NCI-H1930 (cell line): ENCODE data around the gene PDIA5.

Source experiments
- DNase-seq, 2 experiments: peaks; one replicate each; lab custom pipeline; 2025; lab: John Stamatoyannopoulos, UW

Gene PDIA5

DNA sequence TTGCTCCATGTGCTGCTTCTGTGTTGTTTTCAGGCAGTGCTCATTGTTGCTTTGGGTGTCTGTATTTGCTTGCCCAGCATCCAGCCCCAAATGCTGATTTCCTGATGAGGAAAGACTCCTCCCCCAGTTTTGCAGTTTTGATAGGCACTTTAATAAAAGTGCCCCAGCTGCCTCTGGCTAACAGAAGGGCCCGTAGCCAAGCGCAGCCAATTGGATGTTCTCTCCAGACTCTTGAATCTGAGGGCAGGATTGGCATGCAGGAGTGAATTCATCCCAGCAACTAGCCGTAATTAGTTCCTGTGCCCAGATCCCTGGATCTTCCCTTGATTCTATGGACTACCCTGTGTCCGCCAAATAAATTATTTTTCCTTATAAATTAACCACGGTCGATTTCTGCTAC lies 24.4 kb upstream of the PDIA5 start:
- DNase-seq: no peak

DNA sequence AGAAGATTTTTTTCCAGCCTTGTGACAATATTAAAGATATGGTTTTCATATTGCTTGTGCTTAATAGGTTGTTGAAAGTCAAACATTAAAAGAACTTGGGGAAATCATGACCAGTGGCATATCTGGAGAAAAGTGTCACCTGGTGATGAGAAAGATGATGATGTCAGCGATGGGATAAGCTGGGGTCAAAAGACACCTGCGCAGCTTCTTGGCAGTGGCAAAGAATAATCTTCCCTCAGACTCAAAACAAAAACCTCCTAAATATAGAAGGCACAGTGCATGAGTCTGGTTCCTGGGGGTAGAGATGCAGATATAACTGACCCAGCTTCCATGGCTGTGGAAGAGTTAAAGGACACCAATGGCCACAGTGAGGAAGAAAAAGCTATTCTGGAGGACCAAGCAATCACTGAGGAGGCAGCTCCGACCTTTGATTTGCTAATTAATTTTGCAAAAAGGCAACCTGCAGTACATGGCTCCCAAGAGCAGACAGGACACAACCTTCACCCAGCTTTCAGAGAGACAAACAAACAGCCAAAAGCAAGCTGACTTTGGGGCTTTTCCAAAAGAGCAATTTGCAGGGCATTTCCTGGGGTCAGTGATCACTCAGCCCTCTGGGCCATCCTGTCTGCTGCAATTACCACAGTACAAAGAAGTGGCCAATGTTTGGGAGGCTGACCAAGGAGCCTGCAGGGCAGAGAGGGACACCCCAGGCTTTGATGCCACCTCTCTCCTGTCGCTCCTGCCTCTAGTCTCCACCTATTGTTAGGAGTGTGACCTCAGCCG lies 21.7 kb upstream of the PDIA5 start:
- DNase-seq: no peak

DNA sequence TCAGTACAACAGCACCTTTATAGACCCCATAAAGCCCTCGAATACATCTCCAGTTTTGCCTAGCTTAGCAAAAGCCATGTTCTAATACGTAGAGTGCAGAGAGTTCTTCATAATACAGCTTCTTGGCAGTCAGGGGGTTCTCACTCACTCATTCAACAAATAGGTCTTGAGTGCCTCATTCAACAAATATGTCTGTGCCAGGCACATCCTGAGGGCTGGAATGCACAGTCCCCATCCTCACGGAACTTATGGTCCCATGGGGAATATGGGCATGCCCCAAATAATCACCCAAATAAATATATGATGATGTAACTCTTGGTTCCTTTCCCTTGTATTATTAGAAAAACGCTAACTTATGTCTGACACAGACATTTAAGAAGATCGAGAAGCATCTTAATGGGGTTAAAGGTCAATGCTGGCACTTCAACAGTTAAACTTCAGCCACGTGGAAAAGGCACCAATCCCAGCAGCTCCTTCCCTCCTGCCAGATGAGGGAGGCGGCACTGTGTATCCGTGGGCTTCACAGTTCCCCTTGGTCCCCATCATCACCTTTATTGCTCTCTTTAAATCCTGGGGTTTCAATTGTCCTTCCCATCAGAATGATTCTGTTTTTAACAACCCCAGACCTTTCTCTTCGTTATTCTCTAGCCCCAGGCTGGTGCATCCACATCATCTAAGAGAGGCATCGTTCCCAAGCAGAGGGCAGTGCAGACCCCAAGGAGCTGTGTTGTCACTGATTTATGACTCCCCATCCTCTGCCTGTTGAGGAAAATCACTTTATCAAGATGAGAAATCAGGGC lies 20.4 kb upstream of the PDIA5 start:
- no peak for DNase-seq

DNA sequence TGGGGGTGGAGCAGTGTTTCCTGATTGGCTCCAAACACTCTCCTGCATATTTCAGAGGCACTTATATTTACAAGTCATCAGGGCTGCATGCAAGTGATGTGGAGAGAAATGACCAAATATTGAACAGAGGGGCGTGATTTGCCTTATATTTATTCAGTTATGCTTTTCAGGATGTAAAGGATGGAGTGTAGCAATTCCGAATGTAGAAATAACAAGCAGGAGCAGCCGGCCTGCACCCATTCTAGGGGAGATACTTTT lies 19.8 kb upstream of the PDIA5 start:
- DNase-seq: no peak

DNA sequence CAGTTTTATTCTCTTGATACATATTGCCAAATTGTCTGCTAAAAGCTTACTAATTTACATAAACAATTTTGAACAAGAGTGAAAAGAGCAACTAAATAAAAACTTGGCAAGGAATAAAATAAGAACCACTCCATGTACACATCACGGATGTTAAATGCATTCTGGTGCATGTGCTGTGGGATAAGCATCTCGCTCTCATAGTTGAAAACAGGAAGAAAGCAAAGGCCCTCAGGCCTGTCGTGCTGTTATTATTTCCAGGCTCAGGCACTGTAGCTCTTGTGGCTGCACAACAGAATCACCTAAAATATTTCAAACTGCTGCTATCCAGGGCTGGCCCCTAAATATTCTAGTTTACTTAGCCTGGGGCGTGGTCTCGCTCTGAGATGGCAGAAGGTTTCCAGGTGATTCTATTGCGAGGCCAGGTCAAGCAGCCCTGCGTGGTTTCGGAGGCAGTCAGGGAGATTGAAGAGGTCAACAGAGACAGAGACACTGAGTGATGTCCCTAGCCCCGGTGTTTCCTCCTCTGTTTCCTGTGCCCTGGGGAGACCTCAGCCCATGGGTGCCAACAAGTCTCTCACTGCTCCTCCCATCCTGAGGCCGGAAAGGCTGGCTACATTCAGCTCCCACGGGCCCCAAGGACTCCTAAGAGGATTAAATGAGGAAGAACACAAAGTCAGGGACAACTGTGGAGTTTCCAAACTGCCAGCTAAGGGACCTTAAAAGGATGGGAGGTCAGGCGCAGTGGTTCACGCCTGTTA lies 18.2 kb upstream of the PDIA5 start:
- no peak for DNase-seq

DNA sequence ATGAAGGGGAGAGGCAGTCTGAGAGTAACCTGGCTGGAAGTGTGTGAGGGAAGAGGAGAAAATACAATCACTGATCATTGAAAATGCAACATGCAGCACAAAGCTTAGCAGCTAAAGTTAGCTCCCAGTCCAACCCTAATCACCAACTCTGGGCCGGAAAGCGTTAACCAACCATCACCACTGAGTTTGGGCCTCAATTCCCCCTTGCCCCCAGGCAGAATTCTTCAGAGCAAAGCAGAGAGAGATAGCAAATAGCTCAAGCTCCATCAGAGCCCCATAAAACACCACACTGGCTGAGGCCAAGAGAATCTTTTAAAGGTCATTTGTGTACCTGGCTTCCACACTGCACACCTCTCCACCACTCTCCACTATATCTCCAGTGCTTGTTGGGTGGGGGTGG lies 16.2 kb upstream of the PDIA5 start:
- no peak for DNase-seq

DNA sequence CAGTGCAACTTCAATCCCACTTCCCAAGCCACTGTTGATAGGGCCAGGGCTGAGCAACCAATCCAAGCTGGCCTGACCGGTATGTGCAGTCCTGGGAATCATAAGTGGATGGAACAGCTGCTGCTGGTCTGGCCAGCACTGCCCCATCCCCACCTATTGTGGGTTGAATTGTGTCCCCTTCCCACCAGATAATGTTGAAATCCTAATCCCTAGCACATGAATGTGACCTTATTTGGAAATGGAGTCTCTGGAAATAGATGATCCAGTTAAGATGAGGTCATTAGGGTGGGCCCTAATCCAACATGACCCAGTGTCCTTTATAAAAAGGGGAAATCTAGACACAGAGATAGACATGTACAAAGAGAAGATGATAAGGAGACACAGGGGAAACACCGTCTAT lies 13.7 kb upstream of the PDIA5 start:
- no peak for DNase-seq

DNA sequence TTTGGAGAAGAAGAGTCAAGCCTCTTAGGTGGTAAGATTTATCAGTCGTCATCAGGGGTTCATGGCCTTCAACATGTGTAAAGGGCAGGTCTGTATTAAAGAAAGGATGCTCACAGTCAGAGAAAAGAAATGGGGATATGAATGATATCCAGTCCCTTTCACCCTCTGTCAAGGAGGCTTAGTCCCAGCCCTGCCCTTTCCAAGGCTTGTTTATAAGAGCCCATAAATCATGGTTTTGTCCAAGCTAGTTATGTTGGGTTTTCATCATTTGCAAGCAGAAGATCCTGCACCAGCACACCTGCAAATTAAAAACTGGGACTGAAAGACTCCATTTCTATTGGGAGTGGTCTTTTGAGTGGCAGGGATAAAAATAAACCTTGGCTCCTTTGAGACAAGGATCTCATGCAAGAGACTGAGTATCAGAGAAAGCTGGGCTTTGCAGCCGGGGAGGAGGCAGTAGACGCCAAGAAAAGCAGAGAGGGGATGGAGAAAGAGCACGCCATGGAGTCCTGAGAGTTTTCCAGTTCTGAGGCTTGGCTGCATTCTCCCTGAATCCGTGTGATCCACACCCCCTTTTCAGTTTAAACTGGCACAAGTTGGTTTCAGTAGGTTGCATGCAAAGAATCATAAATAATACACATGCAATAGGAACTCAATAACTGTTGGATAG lies 12.6 kb upstream of the PDIA5 start:
- DNase-seq: no peak

DNA sequence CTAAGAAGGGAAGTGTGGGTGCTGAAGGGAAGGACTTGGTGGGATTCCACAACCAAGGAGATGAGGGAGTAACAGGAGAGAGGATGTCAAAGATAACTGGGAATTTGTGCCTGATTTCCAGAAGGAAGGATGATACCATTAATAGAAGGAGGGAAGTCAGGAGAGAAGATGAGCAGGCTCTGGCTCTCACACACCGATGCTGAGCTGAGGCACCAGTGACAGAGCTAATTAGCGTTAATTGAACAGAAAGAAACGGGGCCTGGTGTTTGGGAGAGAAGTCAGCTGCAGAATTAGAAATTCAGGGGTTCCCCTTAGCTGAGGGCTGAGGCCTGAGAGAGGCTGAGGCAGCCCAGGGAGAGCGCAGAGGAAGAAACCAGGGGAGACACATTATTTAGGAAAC lies 11.9 kb upstream of the PDIA5 start:
- DNase-seq: no peak

DNA sequence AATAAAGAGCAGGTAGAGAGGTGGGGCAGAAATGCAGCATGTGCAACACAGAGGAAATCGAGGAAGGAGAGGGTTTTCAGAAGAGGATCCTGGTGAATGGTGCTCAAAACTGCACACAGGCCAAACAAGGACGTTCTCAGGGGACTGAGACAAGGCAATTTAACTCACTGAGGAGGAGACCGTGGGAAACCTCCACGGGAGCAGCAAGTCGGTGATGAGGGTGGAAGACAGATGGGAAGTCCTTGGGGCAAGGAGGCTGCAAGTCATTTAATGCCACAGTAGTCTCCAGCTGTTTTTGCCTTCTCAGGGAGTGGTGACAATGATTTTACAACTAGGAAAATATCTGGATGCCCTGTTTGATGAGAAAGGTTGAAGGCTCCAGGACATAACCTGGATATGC lies 11.5 kb upstream of the PDIA5 start:
- no peak for DNase-seq

DNA sequence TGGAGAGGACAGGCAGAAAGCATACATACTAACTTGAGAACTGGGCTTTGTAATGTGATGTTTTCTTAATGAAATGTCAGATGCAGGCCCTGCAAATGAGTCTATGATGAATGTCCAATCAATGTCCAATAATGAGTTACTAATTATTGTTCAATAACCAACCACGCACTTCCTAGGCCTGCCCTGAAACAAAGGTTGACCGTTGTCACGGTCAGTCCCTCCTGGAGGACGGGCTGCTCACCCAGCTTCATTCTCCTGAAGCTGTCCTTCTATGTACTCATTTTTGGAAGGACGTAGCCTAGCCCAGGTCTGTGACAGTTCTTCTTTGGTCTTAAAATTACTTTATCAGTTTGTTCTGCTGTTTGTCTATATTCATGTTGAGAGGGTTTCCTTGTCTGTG lies 8.3 kb upstream of the PDIA5 start:
- no peak for DNase-seq

DNA sequence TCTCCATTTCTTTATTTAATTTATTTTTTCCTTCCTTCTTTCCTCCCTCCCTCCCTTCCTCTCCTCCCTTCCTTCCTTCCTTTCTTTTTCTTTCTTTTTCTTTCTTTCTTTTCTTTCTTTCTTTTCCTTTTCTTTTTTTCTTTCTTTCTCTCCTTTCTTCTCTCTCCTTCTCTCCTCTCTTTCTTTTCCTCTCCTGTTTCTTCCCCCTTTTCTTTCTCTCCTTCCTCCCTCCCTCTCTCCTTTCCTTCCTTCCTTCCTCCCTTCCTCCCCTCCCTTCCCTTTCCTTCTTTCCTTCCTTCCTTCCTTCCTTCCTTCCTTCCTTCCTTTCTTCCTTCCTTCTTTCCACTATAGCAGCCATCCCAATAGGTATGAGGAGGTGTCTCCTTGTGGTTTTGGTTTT lies 6.8 kb upstream of the PDIA5 start:
- DNase-seq: no peak

DNA sequence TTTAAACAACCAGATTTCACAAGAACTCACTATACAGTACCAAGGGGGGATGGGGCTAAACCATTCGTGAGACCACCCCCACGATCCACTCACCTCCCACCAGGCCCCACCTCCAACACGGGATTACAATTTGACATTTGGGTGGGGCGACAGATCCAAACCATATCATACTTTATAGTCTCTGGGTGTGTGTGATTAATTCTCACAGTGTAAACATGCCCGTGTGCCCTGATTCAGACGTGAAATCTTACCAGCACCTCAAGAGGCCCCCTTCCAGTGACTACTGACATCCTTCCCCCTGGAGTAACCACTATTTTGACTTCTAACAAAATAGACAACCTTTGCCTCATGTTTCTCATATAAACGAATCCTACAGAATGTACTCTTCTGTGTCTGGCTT lies 5.0 kb upstream of the PDIA5 start:
- no peak for DNase-seq

DNA sequence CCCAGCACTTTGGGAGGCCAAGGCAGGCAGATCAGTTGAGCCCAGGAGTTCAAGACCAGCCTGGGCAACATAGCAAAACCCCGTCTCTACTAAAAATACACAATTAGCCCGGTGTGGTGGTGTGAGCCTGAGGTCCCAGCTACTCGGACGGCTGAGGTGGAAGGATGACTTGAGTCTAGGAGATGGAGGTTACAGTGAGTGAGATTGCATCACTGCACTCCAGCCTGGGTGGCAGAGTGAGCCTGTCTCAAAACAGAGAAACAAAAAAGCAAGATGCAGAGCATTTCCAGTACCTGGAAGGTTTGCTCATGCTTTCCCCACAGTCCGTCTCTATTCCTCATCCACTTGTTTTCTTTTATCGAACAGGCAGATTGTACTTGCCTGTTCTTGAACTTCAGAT lies 3.8 kb upstream of the PDIA5 start:
- no peak for DNase-seq

DNA sequence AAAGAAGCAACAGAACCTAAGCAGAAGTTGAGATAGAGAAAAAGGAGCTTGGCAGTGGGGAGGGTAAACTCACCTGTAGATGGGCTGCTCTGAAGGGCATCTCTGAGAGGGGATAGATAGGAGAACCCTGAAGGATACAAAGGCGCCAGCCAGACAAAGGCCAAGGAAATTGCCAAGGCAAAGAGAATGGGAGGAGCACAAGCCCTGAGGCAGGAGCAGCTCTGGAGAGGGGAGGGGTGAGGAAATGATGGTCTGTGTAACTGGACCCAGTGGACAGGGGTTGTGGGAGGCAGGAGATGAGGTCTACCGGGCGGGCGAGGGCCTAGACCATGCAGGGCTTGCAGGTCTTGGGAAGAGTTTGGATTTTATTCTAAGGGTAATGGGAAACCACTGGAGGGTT lies 2.3 kb upstream of the PDIA5 start:
- DNase-seq: no peak

DNA sequence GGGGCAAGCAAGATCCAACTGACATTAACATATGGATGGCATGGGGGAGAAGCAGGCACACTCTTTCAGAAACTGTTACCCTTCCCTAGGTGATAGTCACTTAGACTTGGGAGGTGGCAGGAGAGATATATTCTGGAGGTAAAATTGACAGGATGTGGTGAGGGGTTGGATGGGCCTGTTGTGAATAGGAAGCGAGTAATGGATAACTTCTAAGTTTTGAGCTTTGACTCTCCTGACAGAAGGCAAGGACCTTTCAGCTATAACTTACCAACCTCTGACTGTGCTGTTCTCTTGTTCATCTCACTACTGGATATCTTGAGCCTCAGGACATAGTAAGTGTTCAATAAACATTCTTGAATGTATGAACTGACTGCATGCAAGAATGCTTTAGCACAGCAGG lies 1.9 kb upstream of the PDIA5 start:
- no peak for DNase-seq

DNA sequence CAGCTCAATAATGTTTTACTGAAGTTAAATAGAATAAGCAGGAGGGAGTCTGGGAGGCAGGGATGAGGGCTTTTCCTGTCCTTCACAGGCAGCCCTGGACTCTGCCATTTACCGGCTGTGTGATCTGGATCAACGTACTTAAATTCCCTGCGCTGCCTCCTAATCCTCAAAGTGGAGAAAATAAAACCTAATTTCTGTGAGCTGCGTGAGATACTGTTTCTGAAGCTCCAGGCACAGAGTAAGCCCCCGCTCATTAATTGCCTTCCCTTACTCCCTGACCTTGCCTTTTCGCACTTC lies 278 bp upstream of the PDIA5 start:
- DNase-seq: no peak

DNA sequence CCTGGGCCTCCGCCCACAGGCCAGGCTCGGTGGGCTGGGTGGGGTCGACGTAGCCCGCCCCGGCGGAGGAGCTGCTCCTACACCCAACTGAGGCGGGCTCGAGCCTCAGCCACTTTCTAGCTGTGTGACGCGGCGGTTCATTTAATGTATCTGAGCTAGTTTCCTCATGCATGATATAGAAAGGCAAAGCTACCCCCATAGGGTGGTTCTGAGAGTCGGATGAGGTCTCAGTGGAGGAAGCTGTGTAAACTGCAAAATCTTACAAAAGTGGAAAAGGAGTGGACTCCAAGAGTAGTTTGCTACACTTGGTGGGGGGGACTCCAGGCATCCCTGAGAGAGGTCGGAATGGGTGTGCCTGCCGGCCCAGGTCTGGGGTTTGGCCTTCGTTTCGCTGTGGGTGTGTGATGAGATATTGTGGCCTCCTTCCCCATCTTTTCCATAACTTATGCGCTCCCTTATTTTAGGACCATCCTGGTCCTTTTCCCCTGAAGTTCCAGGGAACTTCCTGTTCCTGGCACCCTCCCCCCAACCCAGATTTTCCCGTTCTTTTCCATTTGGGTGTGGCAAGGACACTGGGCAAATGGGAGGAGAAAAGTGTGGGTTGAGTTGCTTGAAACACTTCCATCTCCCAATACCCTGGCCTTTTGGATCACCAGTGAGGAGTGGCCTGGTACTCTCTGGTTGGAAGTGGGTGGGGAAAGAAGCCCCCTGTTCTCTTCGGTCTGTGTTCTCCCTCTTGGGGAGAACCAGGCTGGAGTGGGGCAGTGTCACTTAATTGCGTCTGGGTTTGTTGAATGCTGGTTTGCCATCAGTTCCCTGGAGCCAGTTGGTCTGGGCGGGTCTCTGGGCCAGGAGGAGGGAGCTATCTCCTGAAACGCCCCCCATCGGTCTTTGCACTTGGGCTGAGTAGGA lies 1.1 kb downstream of the PDIA5 start:
- DNase-seq: no peak

DNA sequence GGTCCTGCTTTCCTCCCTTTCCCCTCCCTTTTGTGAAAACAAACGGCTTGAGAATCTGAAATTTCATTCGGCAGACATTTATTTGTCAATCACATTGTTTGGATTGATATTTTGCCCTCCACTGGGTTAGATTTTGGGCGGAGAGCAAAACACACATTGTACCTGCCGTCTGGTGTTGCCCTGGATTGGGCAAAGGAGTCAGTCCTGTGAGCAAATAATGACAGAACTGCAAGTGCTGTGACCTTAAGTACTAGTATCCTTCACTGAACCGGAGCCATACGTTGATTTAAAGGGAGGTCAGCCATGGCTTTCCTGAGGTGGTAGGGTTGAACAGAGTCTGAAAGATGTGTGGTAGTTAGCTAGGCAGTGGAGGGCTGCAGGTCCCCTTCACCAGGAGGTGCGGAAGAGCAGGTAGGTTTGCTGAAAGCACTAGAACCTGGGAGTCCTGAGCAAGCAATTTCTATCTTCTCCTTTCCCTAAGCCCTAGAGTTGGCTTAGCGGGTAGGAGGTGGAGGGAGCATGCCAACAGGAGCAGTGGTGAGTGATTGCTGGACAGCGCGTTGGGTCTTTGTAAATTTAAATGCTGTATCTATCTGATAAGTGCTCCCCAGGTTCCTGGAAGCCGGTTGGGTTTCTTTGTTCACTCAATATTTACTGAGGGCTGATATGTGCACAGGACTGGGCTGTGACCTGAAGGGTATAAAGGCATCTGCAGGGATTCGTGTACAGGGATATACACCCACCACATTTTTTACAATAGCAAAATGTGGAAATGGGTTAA lies 2.0 kb downstream of the PDIA5 start:
- no peak for DNase-seq

DNA sequence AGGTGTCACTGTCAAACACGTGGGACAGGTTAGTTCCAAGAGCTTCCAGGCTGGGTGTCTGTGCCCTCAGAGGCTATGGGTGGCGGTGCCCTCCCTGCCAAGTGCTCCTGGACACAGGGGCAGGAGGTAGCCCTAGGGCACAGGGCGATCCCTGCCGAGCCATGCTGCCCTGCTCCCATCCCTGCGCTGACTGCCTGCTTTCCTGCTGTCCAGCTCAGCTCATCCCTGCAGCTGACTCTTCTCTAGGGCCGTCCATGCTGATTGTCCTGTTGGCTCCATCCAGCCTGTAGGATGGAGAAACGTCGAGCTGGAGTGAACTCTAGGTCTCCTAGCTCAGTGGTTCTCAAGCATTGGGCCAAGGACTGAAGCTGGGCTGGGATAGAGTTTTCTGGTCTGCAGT lies 3.7 kb downstream of the PDIA5 start:
- DNase-seq: no peak

DNA sequence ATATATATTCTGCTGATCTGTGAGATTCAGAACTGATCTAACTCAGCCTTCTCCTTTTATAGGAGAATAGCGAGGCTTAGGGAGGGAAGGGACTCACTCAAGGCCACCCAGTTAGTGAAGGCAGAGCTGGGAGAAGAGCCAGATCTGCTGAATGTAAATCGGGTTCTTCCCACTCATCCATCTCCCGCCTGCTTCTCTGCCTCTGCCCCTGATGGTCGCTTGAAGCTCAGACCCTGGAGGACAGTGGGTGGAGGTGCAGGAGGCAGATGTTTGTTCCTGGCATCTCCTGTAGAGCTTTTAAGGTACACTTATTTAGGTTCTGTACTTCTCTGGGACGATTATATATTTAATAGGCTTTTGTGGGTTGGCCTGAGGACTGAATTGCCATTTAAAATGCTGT lies 4.3 kb downstream of the PDIA5 start:
- no peak for DNase-seq
